Embryonic facial prominence (tissue), 1 donor: ENCODE measurements around the gene KBTBD8.

ENCODE experiments used
- DNase-seq: peaks from one replicate; pipeline ENCODE4 v3.0.0-alpha.2; 2016; ENCODE audit errors: extremely low spot score

KBTBD8 gene

DNA sequence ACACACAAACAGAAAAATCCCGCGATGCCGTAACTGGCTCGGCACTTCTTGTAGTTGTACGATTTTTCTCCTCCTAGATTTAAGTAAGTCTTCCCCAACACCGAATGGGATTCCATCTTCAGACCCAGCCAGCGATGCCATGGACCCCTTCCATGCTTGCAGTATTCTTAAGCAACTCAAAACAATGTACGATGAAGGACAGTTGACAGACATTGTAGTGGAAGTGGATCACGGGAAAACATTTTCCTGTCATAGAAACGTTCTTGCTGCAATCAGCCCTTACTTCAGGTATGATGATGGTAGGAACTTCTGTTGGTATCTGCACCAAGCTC, 763 bp downstream of the KBTBD8 start:
- no peak for DNase-seq

DNA sequence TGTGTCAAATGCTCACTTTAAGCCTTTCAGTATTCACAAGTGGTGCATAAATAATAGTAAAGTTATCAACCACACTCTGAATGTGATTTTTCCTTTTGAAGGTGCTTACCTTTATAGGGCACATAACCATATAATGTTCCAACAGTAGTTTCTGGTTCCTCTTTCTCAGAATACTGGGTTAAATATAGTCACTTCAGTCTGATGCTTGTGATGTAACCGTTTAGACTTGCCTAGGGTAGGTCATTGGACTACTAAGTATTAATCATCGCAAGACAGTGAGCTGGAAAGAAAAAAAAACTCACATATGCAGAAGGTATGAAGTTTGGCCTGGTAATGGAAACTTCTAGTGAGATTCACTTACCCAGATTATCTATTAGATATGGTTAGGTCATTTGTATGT, 1.9 kb downstream of the KBTBD8 start:
- no peak for DNase-seq

DNA sequence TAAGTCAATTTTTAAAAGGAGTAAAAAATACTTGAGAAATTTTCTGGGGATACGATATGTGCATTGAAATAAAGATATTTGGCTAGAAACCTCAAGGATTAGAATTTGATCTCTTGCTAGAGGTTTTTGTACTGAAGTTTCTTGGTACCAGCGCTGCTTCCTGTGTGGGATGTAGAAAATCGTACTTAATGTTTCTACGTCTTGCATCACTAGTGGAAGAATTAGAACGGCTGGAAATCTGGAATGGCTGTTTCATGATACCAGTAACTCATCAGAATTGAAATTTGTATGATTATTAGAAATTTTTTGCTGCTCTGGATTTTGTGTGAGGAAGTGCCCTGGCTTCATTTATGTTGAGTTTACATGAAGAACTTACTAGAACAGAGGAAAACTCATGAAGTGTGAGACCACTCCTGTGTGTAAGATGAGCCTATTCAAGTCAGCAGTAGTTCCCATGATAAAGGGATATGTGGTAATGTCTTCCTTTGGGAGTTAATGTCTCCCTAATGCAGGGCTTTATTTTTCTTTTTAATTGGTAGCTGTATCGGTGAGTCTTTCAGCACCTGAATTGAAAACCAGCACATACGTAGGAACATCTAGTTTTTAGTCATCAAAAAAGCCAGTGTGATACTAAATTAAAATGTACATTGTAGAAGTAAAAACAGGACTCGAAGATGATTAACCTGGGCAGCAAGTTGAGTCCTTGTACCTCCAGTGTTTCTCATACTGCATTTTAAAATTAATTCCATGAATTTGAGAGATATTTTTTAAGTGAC, 3.2 kb downstream of the KBTBD8 start:
- DNase-seq = no peak

DNA sequence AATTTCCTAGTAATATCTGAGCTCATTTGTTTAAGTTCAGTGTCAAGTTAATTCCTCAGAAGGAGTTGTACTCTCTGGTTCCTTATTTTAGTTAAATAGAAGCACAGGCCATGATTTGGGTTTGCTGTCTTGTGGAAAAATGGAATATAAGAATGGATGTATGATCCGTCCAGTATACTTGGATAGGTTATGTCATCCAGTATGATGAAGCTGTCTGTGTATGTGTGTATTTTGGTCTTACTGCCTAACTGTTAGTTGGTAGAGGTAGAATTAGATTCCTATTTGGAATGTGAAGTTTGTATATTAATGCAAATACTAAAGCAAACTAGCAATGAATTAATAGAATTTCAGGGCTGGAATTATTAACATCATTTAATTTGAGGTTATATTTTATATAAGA, 7.9 kb downstream of the KBTBD8 start:
- no peak for DNase-seq

DNA sequence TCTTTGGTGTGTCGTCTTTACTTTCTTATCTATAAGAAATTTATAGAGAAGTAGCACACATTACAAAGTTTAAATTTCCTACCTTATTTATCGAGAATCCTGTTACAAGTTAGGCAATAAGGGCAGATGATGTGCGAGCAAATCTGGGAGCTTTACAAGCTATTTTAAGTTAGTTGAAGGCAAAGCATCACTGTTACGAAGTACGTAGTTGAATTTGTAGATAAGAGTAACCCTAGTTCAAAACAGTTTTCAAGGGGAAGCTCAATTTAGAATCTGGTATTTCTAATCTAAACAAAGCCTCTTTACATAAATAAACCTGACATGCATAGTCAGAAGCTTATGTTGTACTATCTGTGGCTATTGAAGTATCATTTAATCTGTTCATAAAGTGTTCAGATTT, 8.4 kb downstream of the KBTBD8 start:
- DNase-seq = no peak

DNA sequence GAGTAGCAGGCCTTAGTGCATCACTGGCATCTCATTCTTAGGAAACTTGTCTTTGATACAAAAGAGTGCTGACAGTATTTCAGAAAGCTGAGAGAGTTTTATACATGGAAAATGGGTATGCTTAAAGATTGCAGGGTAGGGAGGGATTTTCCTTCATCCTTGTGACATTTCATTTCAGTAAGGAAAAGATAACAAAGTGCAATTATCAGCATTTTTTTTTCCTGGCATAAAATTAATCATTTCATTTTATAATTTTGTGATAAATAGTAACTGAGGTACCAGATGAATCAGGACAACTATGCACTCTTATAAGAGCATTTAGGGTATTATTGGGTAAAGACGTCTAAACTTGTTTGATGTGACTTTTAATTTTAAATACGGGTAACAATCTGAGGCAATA, 10.3 kb downstream of the KBTBD8 start:
- DNase-seq = no peak

DNA sequence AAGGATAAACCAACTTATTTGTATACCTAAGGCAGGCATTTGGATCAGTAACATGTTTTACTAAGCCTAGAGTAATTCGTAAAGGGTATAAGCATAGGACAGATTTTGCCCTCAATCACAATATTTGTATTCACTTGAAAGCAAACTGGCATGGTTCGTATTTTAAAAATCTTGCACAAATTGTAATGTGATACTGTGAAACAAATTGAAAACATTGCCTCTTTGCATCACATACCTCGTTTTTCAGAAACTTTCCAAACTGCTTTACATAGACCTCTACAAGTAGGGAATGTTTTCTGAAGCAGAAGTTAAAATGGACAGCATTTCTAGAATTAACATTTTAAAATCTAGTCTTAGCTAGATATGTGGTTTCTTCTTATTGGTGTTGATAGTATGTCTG, 11.6 kb downstream of the KBTBD8 start:
- DNase-seq = peak; percentile 14

DNA sequence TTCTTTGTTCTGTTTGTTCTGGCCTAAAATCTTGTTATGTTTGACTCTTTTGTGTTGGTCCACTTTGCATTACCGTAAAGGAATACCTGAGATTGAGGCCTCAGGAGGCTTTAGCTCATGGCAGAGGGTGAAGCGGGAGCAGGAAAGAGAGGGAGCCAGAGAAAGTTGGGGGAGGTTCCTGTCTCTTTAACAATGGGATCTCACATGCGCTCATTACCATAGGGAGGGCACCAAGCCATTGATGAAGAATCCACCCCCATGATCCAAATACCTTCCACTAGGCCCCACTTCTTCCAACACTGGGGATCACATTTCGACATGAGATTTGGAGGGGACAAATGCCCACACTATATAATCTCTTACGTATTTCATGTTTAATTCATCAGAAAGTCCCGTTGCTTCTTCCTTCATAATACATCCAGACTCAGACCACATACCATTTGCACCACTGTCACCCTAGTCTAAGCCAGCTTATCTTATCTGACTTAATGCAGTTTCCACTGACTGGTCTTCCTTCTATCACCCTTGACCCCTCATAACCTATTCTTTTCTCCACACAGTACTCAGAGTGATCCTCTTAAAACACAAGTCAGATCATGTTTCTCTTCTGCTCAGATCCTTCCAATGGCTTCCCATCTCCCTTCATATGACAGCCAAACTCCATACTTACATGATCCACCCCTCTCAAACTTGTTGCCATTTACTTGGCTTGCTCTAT, 13.5 kb downstream of the KBTBD8 start:
- no peak for DNase-seq

DNA sequence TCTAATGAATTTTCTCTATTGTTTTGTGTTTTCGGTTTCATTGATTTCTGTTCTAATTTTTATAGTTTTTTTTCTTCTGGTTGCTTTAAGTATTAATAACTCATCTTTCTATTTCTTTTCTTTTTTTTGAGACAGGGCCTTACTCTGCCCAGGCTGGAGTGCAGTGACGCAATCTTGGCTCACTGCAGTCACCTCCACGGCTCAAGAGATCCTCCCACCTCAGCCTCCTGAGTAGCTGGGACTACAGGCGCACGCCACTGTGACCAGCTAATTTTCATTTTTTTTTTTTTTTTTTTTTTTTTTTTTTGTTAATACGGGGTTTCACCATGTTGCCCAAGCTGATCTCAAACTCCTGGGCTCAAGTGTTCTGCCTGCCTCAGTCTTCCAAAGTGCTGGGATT, 14.5 kb downstream of the KBTBD8 start:
- no peak for DNase-seq

DNA sequence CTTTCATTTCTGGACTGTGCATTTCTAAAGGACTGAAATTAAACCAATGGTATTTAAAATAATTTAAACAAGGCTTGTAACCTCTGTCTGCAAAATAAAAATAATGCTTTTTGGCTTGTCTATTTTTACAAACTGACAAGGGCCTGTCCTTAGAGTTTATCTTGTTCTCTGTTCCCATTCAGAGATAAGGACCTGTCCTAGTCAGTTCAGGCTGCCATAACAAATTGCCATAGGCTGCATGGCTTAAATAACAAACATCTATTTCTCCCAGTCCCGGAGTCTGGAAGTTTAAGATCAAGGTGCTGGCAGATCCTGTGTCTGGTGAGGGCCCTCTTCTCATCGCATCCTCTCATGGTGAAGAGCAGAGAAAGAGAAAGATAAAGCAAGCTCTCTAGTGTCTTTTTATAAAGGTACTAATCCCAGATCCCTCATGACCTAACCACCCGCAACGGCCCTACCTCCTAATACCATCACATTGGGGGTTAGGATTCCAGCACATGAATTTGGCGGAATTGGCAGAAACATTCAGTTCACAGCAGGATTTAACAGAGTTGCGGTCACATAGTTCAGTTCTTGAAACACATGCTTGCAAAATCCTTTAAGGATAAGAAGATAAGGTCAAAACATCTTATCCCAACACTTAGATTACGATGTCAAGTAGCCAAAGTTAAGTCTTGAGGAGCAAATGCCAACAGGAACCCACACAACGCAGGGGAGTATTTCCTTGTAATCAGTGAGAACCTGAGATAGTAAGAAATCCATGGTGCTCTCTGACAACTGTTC, 17.8 kb downstream of the KBTBD8 start:
- DNase-seq = no peak

DNA sequence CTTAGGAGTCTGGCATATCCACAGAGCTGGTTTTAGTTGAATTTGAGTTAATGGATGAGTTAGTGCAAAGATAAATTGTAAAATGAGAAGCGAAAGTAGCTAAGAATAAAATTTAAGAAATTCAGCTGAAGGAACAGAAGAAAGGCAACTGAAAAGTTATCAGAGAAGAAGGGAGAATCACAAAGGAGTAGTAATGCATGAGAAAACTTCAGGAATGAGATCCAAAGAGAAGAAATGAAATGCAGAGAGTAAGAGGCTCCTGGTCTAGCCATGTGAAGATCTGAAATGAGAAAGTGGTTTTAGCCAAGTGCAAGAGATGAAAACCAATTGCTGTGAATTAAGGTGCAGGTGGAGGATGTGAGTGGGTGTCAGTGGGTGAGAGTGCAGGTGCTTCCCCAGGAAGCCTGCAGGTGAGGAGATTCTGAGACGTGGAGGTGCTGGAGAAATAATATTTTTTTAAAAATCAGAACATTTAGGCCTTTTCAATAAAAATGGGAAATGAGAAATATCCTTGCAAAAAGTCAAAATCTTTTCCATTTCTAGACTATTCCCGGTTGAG, 18.5 kb downstream of the KBTBD8 start:
- no peak for DNase-seq

DNA sequence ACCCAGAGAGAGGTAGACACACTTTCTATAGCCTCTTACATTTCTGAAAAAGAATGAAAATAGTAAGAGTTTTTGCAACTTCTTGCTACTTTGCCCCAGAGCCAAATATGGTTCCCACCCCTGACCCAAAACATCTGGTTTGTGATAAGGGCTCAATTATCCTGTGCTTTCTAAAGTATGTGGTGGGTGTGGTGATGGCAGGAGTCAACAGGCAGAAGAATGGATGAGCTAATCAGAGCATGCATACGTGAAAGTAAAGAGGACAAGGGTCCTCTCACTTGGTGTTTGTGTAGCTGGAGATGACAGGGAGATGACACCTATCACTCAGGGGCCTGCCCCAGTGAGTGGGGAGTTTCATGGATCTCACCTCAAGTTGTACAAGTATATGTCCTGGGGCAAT, 19.1 kb downstream of the KBTBD8 start:
- no peak for DNase-seq

DNA sequence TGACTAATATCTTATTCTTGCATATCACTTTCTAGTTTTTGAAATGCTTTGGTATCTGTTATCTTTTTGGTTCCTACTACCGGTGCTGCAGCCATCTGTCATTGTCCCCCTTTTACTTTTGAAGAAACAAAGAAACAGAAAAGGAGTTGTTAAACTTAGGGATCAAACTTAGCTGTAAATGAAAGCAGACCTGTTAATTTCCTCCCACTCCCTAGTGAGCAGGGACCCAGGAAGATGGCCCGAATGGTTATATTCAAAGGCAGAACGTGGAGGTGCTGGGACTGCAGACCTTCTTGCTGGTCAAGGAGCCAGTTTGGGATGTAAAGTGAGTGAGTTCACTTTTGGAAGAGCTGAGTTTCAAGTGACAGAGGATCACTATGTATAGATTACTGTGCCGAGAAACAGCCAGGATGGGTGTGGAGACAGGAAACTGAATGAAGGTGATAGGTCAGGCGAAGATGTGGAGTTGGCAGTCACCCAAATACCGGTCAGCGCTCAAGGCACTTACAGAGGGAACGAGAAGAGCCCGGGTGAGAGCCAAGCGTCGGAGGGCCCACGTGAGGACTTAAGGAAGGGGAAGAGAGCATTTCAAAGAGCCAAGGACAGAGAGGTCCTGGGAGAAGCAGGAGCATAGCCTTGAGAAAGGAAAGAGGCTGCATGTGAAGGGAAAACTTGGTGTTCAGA, 20.1 kb downstream of the KBTBD8 start:
- DNase-seq = no peak

DNA sequence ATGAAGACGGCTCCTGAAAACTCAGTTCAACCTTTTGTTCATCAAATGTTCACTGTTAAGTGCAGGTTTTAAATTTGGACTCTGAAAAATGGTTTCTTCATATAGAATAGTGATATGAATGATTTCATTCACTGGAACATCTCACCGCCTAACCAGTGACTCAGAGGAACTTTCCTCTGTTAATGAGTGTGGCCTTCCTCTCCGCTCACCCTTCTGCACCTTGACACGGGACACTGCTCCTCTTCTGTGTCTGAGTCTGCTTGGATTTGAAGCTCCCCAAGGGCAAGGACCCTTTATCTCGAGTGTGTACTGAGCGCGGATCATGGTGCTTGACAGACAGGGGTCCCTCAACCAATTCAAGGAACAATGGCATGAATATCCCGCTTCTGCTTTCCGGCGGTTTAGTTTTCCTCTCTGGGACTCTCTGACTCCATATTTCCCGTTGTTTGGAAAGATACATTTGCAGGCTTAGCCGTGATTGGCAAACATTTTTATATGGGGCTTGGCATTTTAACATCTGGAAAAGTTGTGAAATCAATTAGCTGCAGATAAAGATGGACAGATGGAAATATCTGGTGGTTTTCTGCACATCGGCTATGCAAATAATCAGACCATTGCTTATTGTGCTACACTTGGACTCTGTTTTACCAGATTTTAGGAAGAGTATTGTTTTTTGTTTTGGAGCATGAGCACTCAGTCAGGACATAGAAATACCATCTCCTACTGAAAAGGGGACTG, 20.9 kb downstream of the KBTBD8 start:
- no peak for DNase-seq

DNA sequence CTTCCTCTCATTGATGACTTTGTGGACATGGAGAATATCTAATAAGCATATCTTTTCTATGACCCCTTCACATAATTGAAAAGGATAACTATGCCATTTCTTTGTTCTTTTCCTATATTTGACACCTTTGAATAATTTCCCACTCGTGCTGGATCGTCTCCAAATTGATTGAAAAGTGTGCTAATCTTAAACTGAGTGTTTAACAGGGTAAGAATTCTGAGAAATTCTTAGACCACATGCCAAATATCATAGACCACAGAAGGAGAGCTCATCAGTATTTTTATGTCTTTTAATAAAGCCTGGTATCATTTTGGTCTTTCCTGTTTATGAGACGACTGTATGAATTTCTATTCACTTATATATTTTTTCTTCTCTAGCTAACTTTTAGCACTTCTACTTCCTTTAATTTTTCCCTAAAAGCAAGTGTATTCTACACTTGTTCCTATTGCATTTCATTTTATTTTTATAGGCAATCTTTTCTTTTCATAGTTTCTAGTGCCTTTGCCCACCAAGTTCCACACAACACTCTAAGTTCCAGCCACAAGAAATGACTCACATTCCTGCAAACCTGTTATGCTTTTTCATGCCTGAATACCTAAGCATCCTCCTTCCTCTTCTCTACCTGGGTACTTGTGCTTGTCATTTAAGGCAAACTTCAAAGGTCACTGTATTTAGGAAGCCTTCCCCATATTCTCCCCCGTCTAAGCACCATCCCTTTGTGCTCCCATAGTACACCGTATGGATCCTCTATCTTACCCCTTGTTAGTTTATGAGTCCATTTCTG, 30.1 kb downstream of the KBTBD8 start:
- no peak for DNase-seq

DNA sequence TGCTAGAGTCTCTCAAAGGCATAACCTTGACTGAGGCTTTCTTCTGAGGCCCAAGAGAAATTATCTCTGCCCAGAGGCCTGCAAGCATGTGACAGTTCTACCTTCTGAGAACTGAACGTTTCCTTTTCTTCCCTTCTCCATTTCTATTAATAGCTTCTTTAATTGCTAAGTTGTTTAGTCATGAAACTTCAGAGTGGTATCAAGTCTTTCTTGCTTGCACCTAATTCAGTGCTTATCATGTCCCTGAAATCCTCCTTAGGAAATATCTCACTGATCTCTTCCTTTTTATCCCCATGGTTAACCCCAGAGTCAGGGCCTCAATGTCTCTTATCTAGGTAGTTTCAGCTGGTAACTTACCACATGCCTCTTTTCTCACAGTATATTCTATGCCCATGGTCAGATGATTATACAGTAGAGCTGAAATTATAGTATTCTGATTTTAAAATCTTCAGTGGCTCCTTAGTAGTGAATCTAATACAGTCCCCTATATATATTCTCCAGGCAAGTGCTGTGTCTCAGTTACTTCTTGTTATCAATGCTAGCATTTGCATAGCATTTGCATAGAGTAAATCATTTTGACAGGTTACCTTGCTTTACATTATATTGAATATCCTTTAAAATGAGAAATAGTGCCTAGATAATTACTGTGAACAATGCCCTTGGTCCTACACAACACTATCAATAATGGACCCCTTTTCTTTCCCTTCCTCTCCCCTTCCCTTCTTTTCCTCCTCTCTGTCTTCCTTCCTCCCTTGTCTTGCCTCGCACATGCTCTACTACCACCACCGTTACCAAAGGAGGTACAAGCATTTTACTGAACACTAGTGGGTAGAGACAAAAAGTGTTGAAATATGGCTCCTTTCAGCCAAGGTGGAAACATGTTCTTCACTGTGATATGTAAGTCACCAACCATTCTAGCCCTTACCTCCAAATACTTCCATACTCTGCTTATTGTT, 33.0 kb downstream of the KBTBD8 start:
- DNase-seq = no peak

DNA sequence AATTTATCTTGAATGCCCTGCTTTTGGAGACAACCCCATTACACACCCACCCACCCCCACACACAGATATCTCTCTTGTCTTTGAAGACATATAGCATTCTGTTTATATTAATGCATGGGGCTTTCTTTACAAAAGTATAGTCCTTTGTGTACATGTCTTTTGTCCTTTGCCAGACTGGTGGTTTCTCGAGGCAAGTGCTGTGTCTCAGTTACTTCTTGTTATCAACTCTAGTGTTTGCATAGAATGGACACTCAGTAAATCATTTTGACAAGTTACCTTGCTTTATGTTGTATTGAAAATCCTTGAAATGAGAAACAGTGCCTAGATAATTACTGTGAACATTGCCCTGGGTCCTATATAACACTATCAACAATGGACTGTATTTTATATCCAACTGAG, 33.9 kb downstream of the KBTBD8 start:
- DNase-seq = no peak

DNA sequence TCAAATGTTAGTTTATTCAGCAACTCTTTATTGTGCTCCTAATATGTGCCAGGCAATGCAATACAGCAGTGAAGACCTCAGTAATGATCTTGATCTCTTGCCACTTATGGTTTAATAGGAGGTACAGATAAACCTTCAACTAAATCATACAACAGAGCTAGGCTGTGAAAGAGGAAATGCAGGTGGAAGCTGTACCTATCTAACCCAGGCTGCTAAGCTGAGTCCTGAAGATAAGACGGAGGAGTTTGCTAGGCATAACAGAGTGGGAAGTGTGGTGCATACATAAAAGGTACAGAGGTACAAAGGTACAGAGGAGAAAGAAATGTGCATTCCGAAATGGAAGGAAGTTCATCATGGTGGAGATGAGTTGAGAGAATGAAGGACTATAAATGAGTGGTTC, 35.0 kb downstream of the KBTBD8 start:
- DNase-seq = no peak

DNA sequence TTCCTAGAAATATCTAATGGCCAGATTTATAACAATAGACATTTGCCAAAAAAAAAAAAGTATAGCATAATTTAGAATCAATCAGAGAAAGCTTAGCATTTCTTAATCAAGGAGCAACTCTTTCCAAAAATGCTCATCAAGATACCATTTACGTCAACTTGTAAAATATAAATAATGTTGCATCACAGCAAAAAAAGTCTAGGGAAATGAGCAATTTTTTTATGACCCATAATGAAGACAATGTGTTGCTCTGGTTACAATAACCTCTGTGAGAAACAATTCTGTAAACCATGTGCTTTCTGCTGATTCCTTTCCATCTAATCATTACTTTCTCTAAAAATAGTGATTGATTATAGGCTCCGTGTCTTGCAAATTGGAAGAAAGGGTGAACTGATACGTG, 36.3 kb downstream of the KBTBD8 start:
- no peak for DNase-seq
